GM23248 (cell line): ENCODE results near the gene RNF114.

Experiments used
- EZH2 ChIP-seq: fragments of 200-600 bp; sonication (generic); IDR thresholded peaks from 2 replicates; pipeline ENCODE4 v1.6.1; 2018; ENCODE audit warnings: antibody characterized with exemption, mild to moderate bottlenecking; ENCODE audit not compliant: insufficient read depth, poor library complexity, severe bottlenecking
- EZH2phosphoT487 ChIP-seq: fragments of 200-600 bp; sonication (generic); IDR thresholded peaks from 2 replicates; pipeline ENCODE4 v1.6.1; 2018; ENCODE audit warnings: antibody characterized with exemption, moderate library complexity, mild to moderate bottlenecking, low read depth; ENCODE audit not compliant: insufficient read depth

- TF ChIP-seq EZH2phosphoT487 = no peak
- no peak for TF ChIP-seq EZH2
Observed at GRCh38 chr20:49981218-49982071, 45.2 kb downstream of the RNF114 start.
